SU-DHL-6 (cell line): ENCODE results near the gene ST6GALNAC2.
"Not testable (repeated sequence)": the region's sequence is repeated elsewhere in the genome, so short reads cannot be mapped to it uniquely, and the experiment has no call there.

Experiments
- H2AFZ ChIP-seq: fragments of 200-600 bp; sonication (generic); 2 replicates; pipeline ENCODE4 v1.6.1; 2014; ENCODE audit warnings: low read depth, mild to moderate bottlenecking, moderate library complexity, mixed read lengths, antibody characterized with exemption, low read length; ENCODE audit not compliant: severe bottlenecking
- H3F3A ChIP-seq: fragments of 200-600 bp; shearing (Covaris generic); 2 replicates; pipeline ENCODE4 v1.6.0; 2016; ENCODE audit warnings: antibody characterized with exemption, mild to moderate bottlenecking; ENCODE audit not compliant: insufficient read depth
- H3K27ac ChIP-seq: fragments of 200-600 bp; sonication (generic); 2 replicates; pipeline ENCODE4 v1.5.1; 2016; ENCODE audit warnings: low read depth, mild to moderate bottlenecking, low read length, moderate library complexity, mixed read lengths
- H3K27me3 ChIP-seq: fragments of 200-600 bp; sonication (generic), shearing (Covaris generic); 2 replicates; pipeline ENCODE4 v1.6.0; 2014; ENCODE audit warnings: mild to moderate bottlenecking, low read length
- H3K36me3 ChIP-seq: fragments of 200-600 bp; sonication (generic); 2 replicates; pipeline ENCODE4 v1.6.1; 2014; ENCODE audit warnings: mild to moderate bottlenecking, low read length, mixed read lengths
- H3K4me2 ChIP-seq: fragments of 300-600, 200-600 bp; shearing (Covaris generic), sonication (generic); 2 replicates; pipeline ENCODE4 v1.6.0; 2014; ENCODE audit warnings: low read length, low read depth, mild to moderate bottlenecking; ENCODE audit not compliant: poor library complexity, severe bottlenecking
- H3K4me3 ChIP-seq: fragments of 200-600 bp; sonication (generic); 2 replicates; pipeline ENCODE4 v1.5.1; 2014; ENCODE audit warnings: antibody characterized with exemption, low read length, mild to moderate bottlenecking, mixed read lengths; ENCODE audit not compliant: insufficient read depth, poor library complexity, severe bottlenecking
- H3K79me2 ChIP-seq: fragments of 200-600 bp; sonication (generic); 2 replicates; pipeline ENCODE4 v1.6.1; 2014; ENCODE audit warnings: mild to moderate bottlenecking, low read length, moderate library complexity; ENCODE audit not compliant: insufficient read depth
- H3K9ac ChIP-seq: fragments of 200-600 bp; sonication (generic); 2 replicates; pipeline ENCODE4 v1.7.0; 2014; ENCODE audit warnings: mild to moderate bottlenecking, low read length
- H3K9me2 ChIP-seq: fragments of 200-600 bp; sonication (generic); replicated peaks from 2 replicates; pipeline ENCODE4 v1.6.1; 2014; ENCODE audit warnings: low read length; ENCODE audit not compliant: insufficient read depth
- H3K9me3 ChIP-seq: fragments of 200-600 bp; sonication (generic); 2 replicates; pipeline ENCODE4 v1.6.1; 2014; ENCODE audit warnings: low read length, mixed read lengths; ENCODE audit not compliant: insufficient read depth
- H4K20me1 ChIP-seq: fragments of 200-600 bp; sonication (generic); 2 replicates; pipeline ENCODE4 v1.6.1; 2014; ENCODE audit warnings: low read depth, mild to moderate bottlenecking, antibody characterized with exemption, low read length, moderate library complexity, mixed read lengths
- CTCF ChIP-seq: fragments of 200-600 bp; sonication (generic); IDR thresholded peaks from one replicate; pipeline ENCODE4 v1.5.1; 2017; ENCODE audit warnings: antibody characterized with exemption, mild to moderate bottlenecking, low read length, moderate library complexity; ENCODE audit not compliant: insufficient read depth, poor library complexity, severe bottlenecking
- EZH2phosphoT487 ChIP-seq: fragments of 200-600 bp; sonication (generic), shearing (Covaris generic); conservative IDR thresholded peaks from 2 replicates; pipeline ENCODE4 v1.6.1; 2018; ENCODE audit warnings: mild to moderate bottlenecking, antibody characterized with exemption, low read length, moderate library complexity, mixed read lengths

The ST6GALNAC2 gene

GRCh38 chr17:76566988-76567431 lies 18.6 kb downstream of the ST6GALNAC2 start:
- Histone ChIP-seq H3F3A (peaks cover 36% of the 10 kb centered on the region), H2AFZ (no peak overlapping the region), H3K9me2 (no peaks in the 10 kb centered on the region), H3K79me2 (peaks cover 6% of the 10 kb centered on the region), H3K4me3 (no peak overlapping the region), H3K27me3 (no peaks in the 10 kb centered on the region), H4K20me1 (peaks cover 7% of the 10 kb centered on the region; the same call in 1 of the 2 replicates), H3K27ac (no peak overlapping the region), H3K9ac (no peak overlapping the region), H3K9me3 (no peaks in the 10 kb centered on the region), H3K4me2 (no peak overlapping the region), H3K36me3 (peaks cover 11% of the 10 kb centered on the region)
- TF ChIP-seq EZH2phosphoT487, result no peak
- no peak for TF ChIP-seq CTCF

- no peak overlapping the region for H3K27ac ChIP-seq
- H2AFZ ChIP-seq, result no peak overlapping the region
- peaks cover 15% of the 10 kb centered on the region for H3K36me3 ChIP-seq
- no peak overlapping the region for H3K4me3 ChIP-seq
- peaks cover 10% of the 10 kb centered on the region for H3K79me2 ChIP-seq
- H3F3A ChIP-seq, result peaks cover 41% of the 10 kb centered on the region
- no peak overlapping the region for H3K4me2 ChIP-seq
- H3K27me3 ChIP-seq, result no peaks in the 10 kb centered on the region
- no peak overlapping the region for H3K9ac ChIP-seq
- peaks cover 12% of the 10 kb centered on the region for H4K20me1 ChIP-seq
- H3K9me2 ChIP-seq, result no peaks in the 10 kb centered on the region
- TF ChIP-seq CTCF (no peak), EZH2phosphoT487 (no peak)
- no peaks in the 10 kb centered on the region for H3K9me3 ChIP-seq
Measured at GRCh38 chr17:76566613-76566943, 19.1 kb downstream of the ST6GALNAC2 start.

GRCh38 chr17:76565728-76566612 lies 19.7 kb downstream of the ST6GALNAC2 start:
- Histone ChIP-seq H3K9me2 (no peaks in the 10 kb centered on the region), H3K27me3 (no peaks in the 10 kb centered on the region), H3K27ac (no peak overlapping the region), H3K79me2 (peaks cover 16% of the 10 kb centered on the region), H3K4me2 (no peak overlapping the region), H2AFZ (no peak overlapping the region), H4K20me1 (peaks cover 18% of the 10 kb centered on the region), H3F3A (peaks cover 46% of the 10 kb centered on the region), H3K4me3 (no peak overlapping the region), H3K9me3 (no peaks in the 10 kb centered on the region), H3K36me3 (peaks cover 20% of the 10 kb centered on the region), H3K9ac (no peak overlapping the region)
- TF ChIP-seq EZH2phosphoT487, result no peak
- no peak for TF ChIP-seq CTCF

- H4K20me1 ChIP-seq, result peaks cover 21% of the 10 kb centered on the region
- H3K9me2 ChIP-seq, H3K27me3 ChIP-seq, H3K4me3 ChIP-seq, H3K9me3 ChIP-seq, H3K9ac ChIP-seq, H2AFZ ChIP-seq, H3K4me2 ChIP-seq, H3K27ac ChIP-seq: not testable (repeated sequence)
- peaks cover 24% of the 10 kb centered on the region for H3K79me2 ChIP-seq
- H3K36me3 ChIP-seq, result peaks cover 24% of the 10 kb centered on the region
- H3F3A ChIP-seq, result peaks cover 47% of the 10 kb centered on the region
Measured at GRCh38 chr17:76564991-76565727, 20.5 kb downstream of the ST6GALNAC2 start.

GRCh38 chr17:76563359-76563758 lies 22.3 kb downstream of the ST6GALNAC2 start:
- not testable (repeated sequence) for H3K9me3 ChIP-seq, H3K9me2 ChIP-seq, H3K4me3 ChIP-seq, H3K9ac ChIP-seq, H2AFZ ChIP-seq, H3K27me3 ChIP-seq, H3K4me2 ChIP-seq, H3K27ac ChIP-seq
- Histone ChIP-seq H3K36me3 (peaks cover 32% of the 10 kb centered on the region), H3F3A (peaks cover 60% of the 10 kb centered on the region), H3K79me2 (peaks cover 42% of the 10 kb centered on the region), H4K20me1 (peaks cover 24% of the 10 kb centered on the region)
